IMR-90 (cell line): ENCODE measurements around the gene SMARCD2. TPM values are rescaled to one million over a fixed set of nuclear protein-coding genes. Genes with fewer than 3 reads are reported as not detected.

ENCODE experiments used
- ATAC-seq: fragments of 200-7000 bp; cut with Tn5 transposase; 2 replicates; pipeline ENCODE4 v1.9.1; 2020; ENCODE audit warnings: low read depth, mild to moderate bottlenecking, moderate library complexity
- BruUV-seq: library from RNA; stranded (reverse); fragments of 400-500 nt; replicated peaks from 2 replicates; lab custom pipeline; 2021; lab: Mats Ljungman, UMichigan
- CTCF ChIA-PET: fragments of 300-600 bp; formaldehyde crosslinking; extraction: SDS; loops from one replicate; lab custom pipeline; 2021; ENCODE audit warnings: antibody characterized with exemption; lab: Yijun Ruan, JAX
- POLR2A ChIA-PET: fragments of 300-600 bp; sonication (Branson Sonifier 250); formaldehyde crosslinking; loops from one replicate; lab custom pipeline; 2022; ENCODE audit warnings: antibody characterized with exemption; ENCODE audit not compliant: unreplicated experiment; lab: Charles Lee
- DNase-seq: peaks from one replicate; pipeline ENCODE4 v3.0.0; 2013
- H2AFZ ChIP-seq: replicated peaks from 2 replicates; pipeline ENCODE3; 2013; ENCODE audit warnings: low read length, mild to moderate bottlenecking; ENCODE audit not compliant: poor library complexity
- H2AK5ac ChIP-seq: 2 replicates; pipeline ENCODE4 v1.6.1; 2013; ENCODE audit warnings: low read depth, low read length, inconsistent platforms
- H2AK9ac ChIP-seq: replicated peaks from 2 replicates; pipeline ENCODE3; 2013; ENCODE audit warnings: mild to moderate bottlenecking, low read depth, low read length, moderate library complexity; ENCODE audit not compliant: poor library complexity
- H2BK120ac ChIP-seq: 2 replicates; pipeline ENCODE4 v1.6.1; 2013; ENCODE audit warnings: low read depth, low read length, inconsistent platforms
- H2BK15ac ChIP-seq: 3 replicates; pipeline ENCODE4 v1.6.1; 2013; ENCODE audit warnings: low read depth, low read length, inconsistent platforms
- H2BK20ac ChIP-seq: 2 replicates; pipeline ENCODE4 v1.6.1; 2013; ENCODE audit warnings: low read depth, mild to moderate bottlenecking, inconsistent platforms, low read length, moderate library complexity
- H2BK5ac ChIP-seq: 2 replicates; pipeline ENCODE4 v1.6.1; 2013; ENCODE audit warnings: mild to moderate bottlenecking, low read depth, low read length, inconsistent platforms; ENCODE audit not compliant: poor library complexity, severe bottlenecking
- H3K14ac ChIP-seq: replicated peaks from 2 replicates; pipeline ENCODE4 v1.6.1; 2013; ENCODE audit warnings: low read depth, low read length, inconsistent platforms
- H3K18ac ChIP-seq: 2 replicates; pipeline ENCODE4 v1.6.1; 2013; ENCODE audit warnings: low read depth, low read length, control low read depth
- H3K23ac ChIP-seq: 2 replicates; pipeline ENCODE4 v1.6.1; 2013; ENCODE audit warnings: low read depth, low read length, inconsistent platforms
- H3K27ac ChIP-seq: 2 replicates; pipeline ENCODE4 v1.5.1; 2013; ENCODE audit warnings: mild to moderate bottlenecking, control low read depth, low read length; ENCODE audit not compliant: insufficient read depth
- H3K27me3 ChIP-seq: 2 replicates; pipeline ENCODE4 v1.6.1; 2013; ENCODE audit warnings: low read length; ENCODE audit not compliant: control insufficient read depth, insufficient read depth
- H3K36me3 ChIP-seq: 2 replicates; pipeline ENCODE4 v1.6.1; 2013; ENCODE audit warnings: low read length, mixed read lengths; ENCODE audit not compliant: control insufficient read depth, insufficient read depth
- H3K4ac ChIP-seq: 2 replicates; pipeline ENCODE4 v1.6.1; 2013; ENCODE audit warnings: low read depth, low read length, inconsistent platforms
- H3K4me1 ChIP-seq: 2 replicates; pipeline ENCODE4 v1.6.1; 2013; ENCODE audit warnings: low read length, mixed read lengths; ENCODE audit not compliant: control insufficient read depth, insufficient read depth
- H3K4me2 ChIP-seq: 2 replicates; pipeline ENCODE4 v1.6.1; 2013; ENCODE audit warnings: low read depth, mild to moderate bottlenecking, control low read depth, low read length, moderate library complexity
- H3K4me3 ChIP-seq: 2 replicates; pipeline ENCODE4 v1.5.1; 2013; ENCODE audit warnings: low read depth, mild to moderate bottlenecking, control low read depth, low read length, moderate library complexity; ENCODE audit not compliant: insufficient read depth
- H3K56ac ChIP-seq: 2 replicates; pipeline ENCODE4 v1.6.1; 2013; ENCODE audit warnings: low read length, inconsistent platforms; ENCODE audit not compliant: insufficient read depth; ENCODE audit errors: extremely low read depth
- H3K79me1 ChIP-seq, 2 experiments: 2 replicates each; pipeline ENCODE4 v1.6.1; 2013; ENCODE audit warnings: low read length in 2 of 2, inconsistent platforms in 1 of 2, low read depth in 1 of 2
- H3K9ac ChIP-seq: 2 replicates; pipeline ENCODE4 v1.6.1; 2013; ENCODE audit warnings: low read depth, low read length, control low read depth
- H3K9me1 ChIP-seq: 2 replicates; pipeline ENCODE4 v1.6.1; 2013; ENCODE audit warnings: low read length, inconsistent platforms; ENCODE audit not compliant: insufficient read depth
- H3K9me3 ChIP-seq: 2 replicates; pipeline ENCODE4 v1.6.1; 2013; ENCODE audit warnings: low read length; ENCODE audit not compliant: control insufficient read depth, insufficient read depth
- H4K20me1 ChIP-seq: 2 replicates; pipeline ENCODE4 v1.6.1; 2013; ENCODE audit warnings: low read length, inconsistent platforms; ENCODE audit not compliant: insufficient read depth
- H4K5ac ChIP-seq: 2 replicates; pipeline ENCODE4 v1.6.1; 2013; ENCODE audit warnings: mild to moderate bottlenecking, low read depth, low read length, control low read depth
- H4K8ac ChIP-seq, 2 experiments: 2 replicates each; pipeline ENCODE4 v1.6.1; 2013; ENCODE audit warnings: low read depth in 2 of 2, low read length in 2 of 2, control low read depth in 1 of 2, inconsistent platforms in 1 of 2
- H4K91ac ChIP-seq: 2 replicates; pipeline ENCODE4 v1.6.1; 2013; ENCODE audit warnings: low read depth, low read length, inconsistent platforms; ENCODE audit not compliant: insufficient read depth
- BHLHE40 ChIP-seq: fragments of 150-350 bp; IDR thresholded peaks from 2 replicates; pipeline ENCODE4 v1.6.1; 2016; ENCODE audit warnings: mild to moderate bottlenecking, low read depth, low read length
- CEBPB ChIP-seq: IDR thresholded peaks from 2 replicates; pipeline ENCODE4 v1.6.1; 2012; ENCODE audit warnings: low read depth, low read length, improper control_type of control experiment
- CHD1 ChIP-seq: IDR thresholded peaks from 2 replicates; pipeline ENCODE4 v1.6.1; 2012; ENCODE audit warnings: low read depth, low read length, improper control_type of control experiment
- CTCF ChIP-seq: conservative IDR thresholded peaks from 2 replicates; pipeline ENCODE4 v1.5.1; 2012; ENCODE audit warnings: mild to moderate bottlenecking, low read depth, low read length, improper control_type of control experiment
- ELK1 ChIP-seq: fragments of 150-350 bp; IDR thresholded peaks from 2 replicates; pipeline ENCODE4 v1.6.1; 2016; ENCODE audit warnings: low read depth, mild to moderate bottlenecking, low read length, moderate library complexity, borderline replicate concordance
- FOS ChIP-seq: fragments of 150-350 bp; IDR thresholded peaks from 2 replicates; pipeline ENCODE4 v1.6.1; 2016; ENCODE audit warnings: low read depth, low read length
- MAFK ChIP-seq: IDR thresholded peaks from 2 replicates; pipeline ENCODE4 v1.6.1; 2012; ENCODE audit warnings: low read depth, low read length, improper control_type of control experiment
- MAZ ChIP-seq: IDR thresholded peaks from 2 replicates; pipeline ENCODE4 v1.6.1; 2012; ENCODE audit warnings: low read depth, mild to moderate bottlenecking, low read length, improper control_type of control experiment, moderate library complexity, borderline replicate concordance
- MXI1 ChIP-seq: IDR thresholded peaks from 2 replicates; pipeline ENCODE4 v1.6.1; 2012; ENCODE audit warnings: low read depth, mild to moderate bottlenecking, low read length, moderate library complexity, borderline replicate concordance
- NFE2L2 ChIP-seq: fragments of 150-350 bp; IDR thresholded peaks from 2 replicates; pipeline ENCODE4 v1.6.1; 2016; ENCODE audit warnings: low read depth, mild to moderate bottlenecking, low read length
- POLR2A ChIP-seq: IDR thresholded peaks from 2 replicates; pipeline ENCODE4 v1.6.1; 2012; ENCODE audit warnings: mild to moderate bottlenecking, low read depth, low read length
- RAD21 ChIP-seq: IDR thresholded peaks from 2 replicates; pipeline ENCODE4 v1.6.1; 2012; ENCODE audit warnings: low read length, improper control_type of control experiment
- RCOR1 ChIP-seq: IDR thresholded peaks from 2 replicates; pipeline ENCODE4 v1.6.1; 2012; ENCODE audit warnings: mild to moderate bottlenecking, low read length, improper control_type of control experiment; ENCODE audit not compliant: insufficient replicate concordance
- RFX5 ChIP-seq: IDR thresholded peaks from 2 replicates; pipeline ENCODE4 v1.8.0; 2012; ENCODE audit warnings: low read depth, mild to moderate bottlenecking, low read length, moderate library complexity
- SMC3 ChIP-seq: fragments of 150-350 bp; IDR thresholded peaks from 2 replicates; pipeline ENCODE4 v1.6.1; 2016; ENCODE audit warnings: low read depth, mild to moderate bottlenecking, antibody characterized with exemption, low read length, moderate library complexity
- USF2 ChIP-seq: fragments of 150-350 bp; IDR thresholded peaks from 2 replicates; pipeline ENCODE4 v1.6.1; 2017; ENCODE audit warnings: mild to moderate bottlenecking, antibody characterized with exemption, low read length, low read depth
- WGBS, 2 experiments: methylation state at CpG; one replicate each; pipeline versions ENCODE4 v1.1.5 to v1.1.7; 2013; ENCODE audit warnings: missing lambda C conversion rate in 2 of 2; ENCODE audit not compliant: insufficient read length in 1 of 2; ENCODE audit errors: extremely low coverage in 2 of 2; 5-methylcytosine and 5-hydroxymethylcytosine counted together
- dilution Hi-C: fragments of 300-500 bp; cut with HindIII; formaldehyde crosslinking; loops from one replicate; pipeline ENCODE4 v1.14.3; 2018; ENCODE audit warnings: low sequenced_read_pairs; ENCODE audit not compliant: unreplicated experiment
- in situ Hi-C: fragments of 300-500 bp; cut with MboI; formaldehyde crosslinking; loops from 3 replicates; pipeline ENCODE4 v1.14.3; 2019; ENCODE audit warnings: low sequenced_read_pairs, inconsistent platforms, mixed read lengths
- intact Hi-C: fragments of 100-400 bp; cut with micrococcal nuclease; formaldehyde crosslinking; loops from 2 replicates; pipeline ENCODE4 v1.10.0; 2022
- polyA plus RNA-seq, 3 experiments: library from polyadenylated mRNA; depleted of rRNA; stranded (reverse); fragments of >200 nt; gene quantifications; 2 replicates each; pipeline ENCODE4 v1.2.3, GENCODE V29; 2012; ENCODE audit warnings: low replicate concordance in 1 of 3
- total RNA-seq: library from RNA; depleted of rRNA; stranded (reverse); fragments of >200 nt; gene quantifications from 2 replicates; pipeline ENCODE4 v1.2.3, GENCODE V29; 2012

Gene SMARCD2
- total and polyA plus RNA-seq, 2 of the 4 experiments (the other 2 are of a cell fraction), result 56.9 to 91.2 TPM

- H4K8ac ChIP-seq, result no peak overlapping the region
- H2BK20ac ChIP-seq, result no peak overlapping the region
- H3K27me3 ChIP-seq, result peaks cover 13% of the 10 kb centered on the region
- no peaks in the 10 kb centered on the region for H3K4me1 ChIP-seq
- H3K9me3 ChIP-seq, result 0 out of 2 replicates have a peak, but pooled peaks cover 3% of the 10 kb centered on the region
- WGBS, 2 experiments, result 55% methylated on average over 6 of the region's 9 CpGs; no CpG with 5 or more reads in 1 of the 2 experiments
- ATAC-seq (no peak), DNase-seq (no peak)
- POLR2A ChIA-PET, result no interaction called here
- H3K4me2 ChIP-seq, result no peak overlapping the region
- H3K27ac ChIP-seq, result no peak overlapping the region
- no peaks in the 10 kb centered on the region for H3K79me1 ChIP-seq
- H3K56ac ChIP-seq, result no peak overlapping the region
- H2BK120ac ChIP-seq, result no peak overlapping the region
- no peak overlapping the region for H2AK9ac ChIP-seq
- no peak for TF ChIP-seq CTCF
- TF ChIP-seq FOS, result no peak
- TF ChIP-seq CHD1, result no peak
- TF ChIP-seq SMC3, result no peak
- TF ChIP-seq CEBPB, result no peak
- TF ChIP-seq RAD21, result no peak
- TF ChIP-seq RCOR1, result no peak
- TF ChIP-seq BHLHE40, result no peak
- TF ChIP-seq ELK1, result no peak
- no peak for TF ChIP-seq MAFK
- no peak for TF ChIP-seq USF2
- TF ChIP-seq RFX5, result no peak
- TF ChIP-seq NFE2L2, result no peak
- TF ChIP-seq MAZ, result no peak
- TF ChIP-seq POLR2A, result no peak
- no peak for TF ChIP-seq MXI1
- no peak overlapping the region for H4K5ac ChIP-seq
- intact Hi-C loops (no loop called here), dilution Hi-C loops (no loop called here), in situ Hi-C loops (no loop called here)
- H3K9me1 ChIP-seq, result no peaks in the 10 kb centered on the region
- H3K4ac ChIP-seq, result no peak overlapping the region
- no TSS peak for BruUV-seq
- no peak overlapping the region for H4K91ac ChIP-seq
- H3K14ac ChIP-seq, result no peak overlapping the region
- no peak overlapping the region for H3K9ac ChIP-seq
- H3K36me3 ChIP-seq, result no peaks in the 10 kb centered on the region
- H2AK5ac ChIP-seq, result no peak overlapping the region
- CTCF ChIA-PET, result no interaction called here
- H2BK15ac ChIP-seq, result no peak overlapping the region
- no peak overlapping the region for H3K18ac ChIP-seq
- H3K23ac ChIP-seq, result no peak overlapping the region
- H4K20me1 ChIP-seq, result no peaks in the 10 kb centered on the region
- no peak overlapping the region for H3K4me3 ChIP-seq
- H2AFZ ChIP-seq, result no peak overlapping the region
- no peak overlapping the region for H2BK5ac ChIP-seq
Observed at GRCh38 chr17:63850401-63850800, 7.9 kb upstream of the SMARCD2 start.
